GM12878 (cell line): Measurements from ENCODE around the gene SLC66A3. TPM values are rescaled to one million over a fixed set of nuclear protein-coding genes. Genes with fewer than 3 reads are reported as not detected.

Experiments
- ATAC-seq: fragments of 200-7000 bp; cut with Tn5 transposase; 3 replicates; pipeline ENCODE4 v1.9.1; 2020; ENCODE audit warnings: mild to moderate bottlenecking, moderate library complexity
- BruUV-seq: library from RNA; stranded (reverse); fragments of 400-500 nt; replicated peaks from 2 replicates; lab custom pipeline; 2021; lab: Mats Ljungman, UMichigan
- CTCF ChIA-PET: fragments of 300-600 bp; sonication (Branson Sonifier 250); formaldehyde crosslinking; extraction: SDS; loops from one replicate; lab custom pipeline; 2021; ENCODE audit warnings: inconsistent platforms; lab: Yijun Ruan, JAX
- POLR2A ChIA-PET: fragments of 350-600 bp; formaldehyde crosslinking; extraction: SDS; loops from one replicate; lab custom pipeline; 2021; ENCODE audit warnings: inconsistent platforms; lab: Charles Lee
- RAD21 ChIA-PET: fragments of 300-600 bp; sonication (Branson Sonifier 250); formaldehyde crosslinking; loops from one replicate; lab custom pipeline; 2023; ENCODE audit warnings: antibody characterized with exemption; ENCODE audit not compliant: unreplicated experiment; lab: Charles Lee
- SMC1A ChIA-PET: fragments of 300-600 bp; sonication (Branson Sonifier 250); formaldehyde crosslinking; loops from one replicate; lab custom pipeline; 2023; ENCODE audit not compliant: unreplicated experiment, uncharacterized antibody; lab: Charles Lee
- DNase-seq: peaks from one replicate; pipeline ENCODE4 v3.0.0-alpha.2; 2011; ENCODE audit warnings: low read depth, low spot score
- FAIRE-seq: peaks from 3 replicates; lab custom pipeline; 2011; peaks lifted over from hg19 to GRCh38; lab: Jason Lieb, UNC
- H2AFZ ChIP-seq: 2 replicates; pipeline ENCODE4 v1.6.0; 2011; ENCODE audit warnings: low read depth, low read length, control low read depth; ENCODE audit not compliant: control insufficient read depth
- H3K27ac ChIP-seq: 2 replicates; pipeline ENCODE4 v1.5.1; 2011; ENCODE audit warnings: control low read depth; ENCODE audit not compliant: control insufficient read depth, insufficient read depth
- H3K27me3 ChIP-seq, 2 experiments: replicated peaks in 1 of 2; 2 replicates each; pipeline versions ENCODE4 v1.6.0 to v1.6.1; 2011; ENCODE audit warnings: low read length in 1 of 2; ENCODE audit not compliant: control insufficient read depth in 2 of 2, insufficient read depth in 2 of 2
- H3K36me3 ChIP-seq, 2 experiments: 2 replicates each; pipeline ENCODE4 v1.5.1; 2011; ENCODE audit warnings: low read length in 1 of 2; ENCODE audit not compliant: control insufficient read depth in 2 of 2, insufficient read depth in 2 of 2
- H3K4me1 ChIP-seq: 2 replicates; pipeline ENCODE4 v1.6.1; 2011; ENCODE audit warnings: mild to moderate bottlenecking, low read length, moderate library complexity, mixed read lengths; ENCODE audit not compliant: control insufficient read depth, insufficient read depth
- H3K4me2 ChIP-seq: 2 replicates; pipeline ENCODE4 v1.6.0; 2011; ENCODE audit warnings: control low read depth; ENCODE audit not compliant: control insufficient read depth, insufficient read depth
- H3K4me3 ChIP-seq: fragments of 200-600 bp; sonication (generic); 2 replicates; pipeline ENCODE4 v1.5.1; 2016
- H3K79me2 ChIP-seq: 2 replicates; pipeline ENCODE4 v1.6.0; 2011; ENCODE audit warnings: low read length; ENCODE audit not compliant: control insufficient read depth, insufficient read depth
- H3K9ac ChIP-seq: 2 replicates; pipeline ENCODE4 v1.8.0; 2011; ENCODE audit warnings: low read length, control low read depth, mixed read lengths; ENCODE audit not compliant: control insufficient read depth, insufficient read depth
- H3K9me3 ChIP-seq: replicated peaks from 3 replicates; pipeline ENCODE4 v1.5.1; 2011; ENCODE audit warnings: mild to moderate bottlenecking, low read length; ENCODE audit not compliant: control insufficient read depth, insufficient read depth
- H4K20me1 ChIP-seq: 2 replicates; pipeline ENCODE4 v1.6.0; 2011; ENCODE audit not compliant: control insufficient read depth, insufficient read depth
- EED ChIP-seq: sonication (generic); IDR thresholded peaks from 2 replicates; pipeline ENCODE4 v1.6.1; 2016; ENCODE audit warnings: antibody characterized with exemption, low read depth
- HCFC1 ChIP-seq: fragments of 150-350 bp; IDR thresholded peaks from 2 replicates; pipeline ENCODE4 v1.6.1; 2014; ENCODE audit warnings: low read length
- IKZF1 ChIP-seq: fragments of 450-650 bp; conservative IDR thresholded peaks from 2 replicates; pipeline ENCODE4 v1.6.1; 2017; ENCODE audit warnings: antibody characterized with exemption, mild to moderate bottlenecking
- KAT2A ChIP-seq: conservative IDR thresholded peaks from 2 replicates; pipeline ENCODE4 v1.6.1; 2011; ENCODE audit warnings: low read depth, low read length; ENCODE audit not compliant: control insufficient read depth
- KDM1A ChIP-seq: fragments of 200-600 bp; sonication (generic); IDR thresholded peaks from 2 replicates; pipeline ENCODE4 v1.6.1; 2016; ENCODE audit warnings: borderline replicate concordance
- NR2C2 ChIP-seq: IDR thresholded peaks from 2 replicates; pipeline ENCODE4 v1.6.1; 2011; ENCODE audit warnings: borderline replicate concordance, low read depth; ENCODE audit not compliant: control insufficient read depth, insufficient read length
- PAX8 ChIP-seq: fragments of 450-650 bp; IDR thresholded peaks from 2 replicates; pipeline ENCODE4 v1.6.1; 2017; ENCODE audit warnings: mild to moderate bottlenecking, moderate library complexity
- POLR2AphosphoS5 ChIP-seq: IDR thresholded peaks from 2 replicates; pipeline ENCODE4 v1.6.1; 2011; ENCODE audit warnings: mild to moderate bottlenecking, low read length, inconsistent platforms
- RCOR1 ChIP-seq: conservative IDR thresholded peaks from 2 replicates; pipeline ENCODE4 v1.6.1; 2012; ENCODE audit warnings: low read depth, low read length, improper control_type of control experiment
- RELB ChIP-seq: fragments of 450-650 bp; IDR thresholded peaks from 2 replicates; pipeline ENCODE4 v1.6.1; 2017; ENCODE audit warnings: low read depth, mild to moderate bottlenecking, moderate library complexity
- SIN3A ChIP-seq: IDR thresholded peaks from 2 replicates; pipeline ENCODE4 v1.6.1; 2012; ENCODE audit warnings: low read depth, low read length, improper control_type of control experiment
- SREBF1 ChIP-seq: IDR thresholded peaks from 2 replicates; pipeline ENCODE4 v1.6.1; 2012; ENCODE audit warnings: mild to moderate bottlenecking, low read length
- SREBF2 ChIP-seq: IDR thresholded peaks from 2 replicates; pipeline ENCODE4 v1.6.1; 2012; ENCODE audit warnings: mild to moderate bottlenecking, low read length
- STAT1 ChIP-seq: fragments of 450-650 bp; conservative IDR thresholded peaks from 2 replicates; pipeline ENCODE4 v1.6.1; 2014; ENCODE audit warnings: antibody characterized with exemption, mild to moderate bottlenecking
- YY1 ChIP-seq: IDR thresholded peaks from 2 replicates; pipeline ENCODE4 v1.6.1; 2011; ENCODE audit warnings: low read depth, mild to moderate bottlenecking, low read length
- ZNF274 ChIP-seq: IDR thresholded peaks from one replicate; pipeline ENCODE4 v1.8.0; 2011; ENCODE audit not compliant: insufficient read length, insufficient read depth
- ZNF687 ChIP-seq: fragments of 450-650 bp; IDR thresholded peaks from 2 replicates; pipeline ENCODE4 v1.6.1; 2017; ENCODE audit warnings: mild to moderate bottlenecking, moderate library complexity
- WGBS: methylation state at CpG from one replicate; pipeline ENCODE4 v1.1.6; 2016; ENCODE audit warnings: low lambda C conversion rate; ENCODE audit not compliant: insufficient replicate concordance, insufficient coverage; ENCODE audit errors: missing lambda C conversion rate; 5-methylcytosine and 5-hydroxymethylcytosine counted together
- in situ Hi-C: fragments of 300-500 bp; cut with MboI; formaldehyde crosslinking; loops from 9 replicates; pipeline ENCODE4 v1.14.3; 2018; ENCODE audit warnings: mixed read lengths
- intact Hi-C: fragments of 100-400 bp; cut with micrococcal nuclease; formaldehyde crosslinking; loops from one replicate; pipeline ENCODE4 v1.14.2; 2022; ENCODE audit not compliant: unreplicated experiment
- polyA plus RNA-seq, 11 experiments: library from polyadenylated mRNA; depleted of rRNA in 4 of 11; unstranded in 6 of 11; stranded (reverse) in 5 of 11; fragments of >200 nt; fragmentation: Nextera tagmentation in 4 of 11; fragmentation: Illumina TruSeq in 1 of 11; extraction: Ambion mirVana in 4 of 11; extraction: Trizol in 1 of 11; gene quantifications; 1 replicate in 1 of 11; 2 replicates in 10 of 11; pipeline versions ENCODE4 v1.2.1 to v1.2.3, GENCODE V29; 2011 to 2016; ENCODE audit warnings: inconsistent platforms in 2 of 11, missing spikeins in 2 of 11, low read depth in 1 of 11
- total RNA-seq, 4 experiments: library from RNA; depleted of rRNA in 3 of 4; stranded (reverse); fragments of >200 nt in 3 of 4; fragmentation: Illumina TruSeq in 1 of 4; extraction: Trizol in 1 of 4; gene quantifications; 2 replicates each; pipeline versions ENCODE4 v1.2.1 to v1.2.3, GENCODE V29; 2013 to 2021
- TF ChIP-seq, protein P1 (sequence below): fragments of 450-650 bp; IDR thresholded peaks from 2 replicates; pipeline ENCODE4 v1.6.1; 2017; ENCODE audit warnings: borderline replicate concordance
- TF ChIP-seq, protein P2 (sequence below): fragments of 450-650 bp; IDR thresholded peaks from 2 replicates; pipeline ENCODE4 v1.6.1; 2016; ENCODE audit warnings: mild to moderate bottlenecking

The SLC66A3 gene
- total and polyA plus RNA-seq, 10 of the 15 experiments (the other 5 are each of a cell fraction or from before 2014, with no cell fraction given), result 1.4 to 14.2 (median 6.4) TPM

GRCh38 chr2:11196246-11196645, 41.0 kb downstream of the SLC66A3 start:
- BruUV-seq, result no TSS peak
- intact Hi-C loops, result no loop called here
- CTCF ChIA-PET, result no interaction called here

More at GRCh38 chr2:11196246-11196645, 41.0 kb downstream of the SLC66A3 start:
- no peaks in the 10 kb centered on the region for H3K27me3 ChIP-seq
- ChIA-PET RAD21 (no interaction called here), SMC1A (no interaction called here), POLR2A (no interaction called here)
- no peaks in the 10 kb centered on the region for H3K9me3 ChIP-seq
- TF ChIP-seq, protein P1, sequence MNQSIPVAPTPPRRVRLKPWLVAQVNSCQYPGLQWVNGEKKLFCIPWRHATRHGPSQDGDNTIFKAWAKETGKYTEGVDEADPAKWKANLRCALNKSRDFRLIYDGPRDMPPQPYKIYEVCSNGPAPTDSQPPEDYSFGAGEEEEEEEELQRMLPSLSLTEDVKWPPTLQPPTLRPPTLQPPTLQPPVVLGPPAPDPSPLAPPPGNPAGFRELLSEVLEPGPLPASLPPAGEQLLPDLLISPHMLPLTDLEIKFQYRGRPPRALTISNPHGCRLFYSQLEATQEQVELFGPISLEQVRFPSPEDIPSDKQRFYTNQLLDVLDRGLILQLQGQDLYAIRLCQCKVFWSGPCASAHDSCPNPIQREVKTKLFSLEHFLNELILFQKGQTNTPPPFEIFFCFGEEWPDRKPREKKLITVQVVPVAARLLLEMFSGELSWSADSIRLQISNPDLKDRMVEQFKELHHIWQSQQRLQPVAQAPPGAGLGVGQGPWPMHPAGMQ, result no peak
- no peak for TF ChIP-seq KDM1A
- TF ChIP-seq EED, result no peak
- TF ChIP-seq IKZF1, result no peak
- TF ChIP-seq, protein P2, sequence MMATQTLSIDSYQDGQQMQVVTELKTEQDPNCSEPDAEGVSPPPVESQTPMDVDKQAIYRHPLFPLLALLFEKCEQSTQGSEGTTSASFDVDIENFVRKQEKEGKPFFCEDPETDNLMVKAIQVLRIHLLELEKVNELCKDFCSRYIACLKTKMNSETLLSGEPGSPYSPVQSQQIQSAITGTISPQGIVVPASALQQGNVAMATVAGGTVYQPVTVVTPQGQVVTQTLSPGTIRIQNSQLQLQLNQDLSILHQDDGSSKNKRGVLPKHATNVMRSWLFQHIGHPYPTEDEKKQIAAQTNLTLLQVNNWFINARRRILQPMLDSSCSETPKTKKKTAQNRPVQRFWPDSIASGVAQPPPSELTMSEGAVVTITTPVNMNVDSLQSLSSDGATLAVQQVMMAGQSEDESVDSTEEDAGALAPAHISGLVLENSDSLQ, result no peak
- no peak for TF ChIP-seq RCOR1
- TF ChIP-seq PAX8, result no peak
- TF ChIP-seq POLR2AphosphoS5, result no peak
- no peak for TF ChIP-seq ZNF274
- TF ChIP-seq NR2C2, result no peak
- TF ChIP-seq KAT2A, result no peak
- TF ChIP-seq YY1, result no peak
- no peak for TF ChIP-seq SREBF2
- no peak for TF ChIP-seq ZNF687
- no peak for TF ChIP-seq SREBF1
- TF ChIP-seq STAT1, result no peak
- TF ChIP-seq RELB, result no peak
- no peak for TF ChIP-seq SIN3A
- TF ChIP-seq HCFC1, result no peak
- no peak for FAIRE-seq
- no peak overlapping the region for H3K27ac ChIP-seq
- no peaks in the 10 kb centered on the region for H3K79me2 ChIP-seq
- H3K4me2 ChIP-seq, result no peak overlapping the region
- H3K36me3 ChIP-seq, result peaks cover 0 to 7% of the 10 kb centered on the region in 2 experiments; a peak in 3 of 4 replicates
- 94% methylated on average over 3 of the region's 3 CpGs for WGBS
- no peaks in the 10 kb centered on the region for H3K4me1 ChIP-seq
- H2AFZ ChIP-seq, result no peak overlapping the region
- in situ Hi-C loops, result no loop called here
- no peak for ATAC-seq
- H3K4me3 ChIP-seq, result no peak overlapping the region
- no peak overlapping the region for H3K9ac ChIP-seq
- no peaks in the 10 kb centered on the region for H4K20me1 ChIP-seq
- no peak for DNase-seq
